Tibial nerve (tissue), 4 donors: ENCODE data around the gene KREMEN2.

ENCODE experiments used
- CTCF ChIP-seq, 5 experiments: fragments of 200-600 bp in 3 of 5; fragments of 450-650 bp in 2 of 5; sonication (generic) in 3 of 5; IDR thresholded peaks; one replicate each; pipeline ENCODE4 v1.5.1; 2016 to 2019; ENCODE audit warnings: antibody characterized with exemption in 5 of 5, mild to moderate bottlenecking in 3 of 5, moderate library complexity in 2 of 5
- EP300 ChIP-seq, 2 donors: sonication (generic); formaldehyde crosslinking; IDR thresholded peaks; one replicate each; pipeline ENCODE4 v1.6.1; 2017; ENCODE audit warnings: antibody characterized with exemption in 2 of 2, mild to moderate bottlenecking in 1 of 2
- POLR2A ChIP-seq, 2 donors: fragments of 450-650 bp; IDR thresholded peaks; one replicate each; pipeline ENCODE4 v1.6.1; 2017; ENCODE audit warnings: antibody characterized with exemption in 2 of 2, mild to moderate bottlenecking in 2 of 2, moderate library complexity in 2 of 2

GRCh38 chr16:2938206-2938605 is 25.9 kb upstream of the KREMEN2 start:
- TF ChIP-seq POLR2A (IDR thresholded peaks at IDR 0.05): no peak
- TF ChIP-seq CTCF (IDR thresholded peaks at IDR 0.05): no peak
- TF ChIP-seq EP300 (IDR thresholded peaks at IDR 0.05): no peak
